Activated B cell treated with CpG ODN at 0.5 μM for 24 hours (primary cell): ENCODE results near the gene ACOX3. TPM values are rescaled to one million over a fixed set of nuclear protein-coding genes. Genes with fewer than 3 reads are reported as not detected.

ENCODE experiments used
- ATAC-seq: fragments of 200-7000 bp; cut with Tn5 transposase; one replicate; pipeline ENCODE4 v1.10.0; 2021; ENCODE audit warnings: low read depth, mild to moderate bottlenecking, moderate library complexity
- CTCF ChIA-PET: fragments of 350-600 bp; sonication (Branson Sonifier 250); formaldehyde crosslinking; loops from one replicate; lab custom pipeline; 2021; ENCODE audit warnings: antibody characterized with exemption; lab: Charles Lee
- POLR2A ChIA-PET: fragments of 350-600 bp; sonication (Branson Sonifier 250); formaldehyde crosslinking; loops from one replicate; lab custom pipeline; 2021; ENCODE audit warnings: antibody characterized with exemption; lab: Charles Lee
- DNase-seq: peaks from one replicate; pipeline ENCODE4 v3.0.0; 2022
- H3K27ac Mint-ChIP-seq: one replicate; pipeline ENCODE4 v1.8.0; 2020; ENCODE audit warnings: mixed read lengths
- H3K27me3 Mint-ChIP-seq: one replicate; pipeline ENCODE4 v1.8.0; 2021; ENCODE audit warnings: mixed read lengths
- H3K36me3 Mint-ChIP-seq: one replicate; pipeline ENCODE4 v1.8.0; 2021; ENCODE audit warnings: low read depth, mixed read lengths
- H3K4me1 Mint-ChIP-seq: one replicate; pipeline ENCODE4 v1.8.0; 2021; ENCODE audit warnings: mixed read lengths
- H3K4me3 Mint-ChIP-seq: one replicate; pipeline ENCODE4 v1.8.0; 2020; ENCODE audit warnings: mild to moderate bottlenecking, mixed read lengths
- H3K9me3 Mint-ChIP-seq: one replicate; pipeline ENCODE4 v1.8.0; 2020; ENCODE audit warnings: mixed read lengths
- intact Hi-C: fragments of 100-400 bp; cut with micrococcal nuclease; formaldehyde crosslinking; loops from one replicate; pipeline ENCODE4 v1.15.1; 2024
- total RNA-seq: library from RNA; stranded (reverse); gene quantifications from 2 replicates; pipeline ENCODE4 v1.2.3, GENCODE V29; 2022
- TF ChIP-seq, protein P1 (sequence below): fragments of 200-600 bp; IDR thresholded peaks from one replicate; pipeline ENCODE4 v1.8.0; 2022; ENCODE audit warnings: antibody characterized with exemption, mild to moderate bottlenecking

ACOX3 gene
- total RNA-seq, 1 donor from 2014 or later: 20.6 TPM

GRCh38 chr4:8459867-8460445 lies 19.4 kb upstream of the ACOX3 start:
- no peak overlapping the region for H3K4me3 Mint-ChIP-seq
- no peaks in the 10 kb centered on the region for H3K9me3 Mint-ChIP-seq
- H3K27me3 Mint-ChIP-seq: no peaks in the 10 kb centered on the region
- TF ChIP-seq, protein P1, sequence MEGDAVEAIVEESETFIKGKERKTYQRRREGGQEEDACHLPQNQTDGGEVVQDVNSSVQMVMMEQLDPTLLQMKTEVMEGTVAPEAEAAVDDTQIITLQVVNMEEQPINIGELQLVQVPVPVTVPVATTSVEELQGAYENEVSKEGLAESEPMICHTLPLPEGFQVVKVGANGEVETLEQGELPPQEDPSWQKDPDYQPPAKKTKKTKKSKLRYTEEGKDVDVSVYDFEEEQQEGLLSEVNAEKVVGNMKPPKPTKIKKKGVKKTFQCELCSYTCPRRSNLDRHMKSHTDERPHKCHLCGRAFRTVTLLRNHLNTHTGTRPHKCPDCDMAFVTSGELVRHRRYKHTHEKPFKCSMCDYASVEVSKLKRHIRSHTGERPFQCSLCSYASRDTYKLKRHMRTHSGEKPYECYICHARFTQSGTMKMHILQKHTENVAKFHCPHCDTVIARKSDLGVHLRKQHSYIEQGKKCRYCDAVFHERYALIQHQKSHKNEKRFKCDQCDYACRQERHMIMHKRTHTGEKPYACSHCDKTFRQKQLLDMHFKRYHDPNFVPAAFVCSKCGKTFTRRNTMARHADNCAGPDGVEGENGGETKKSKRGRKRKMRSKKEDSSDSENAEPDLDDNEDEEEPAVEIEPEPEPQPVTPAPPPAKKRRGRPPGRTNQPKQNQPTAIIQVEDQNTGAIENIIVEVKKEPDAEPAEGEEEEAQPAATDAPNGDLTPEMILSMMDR: no peak
- no peak for DNase-seq
- H3K27ac Mint-ChIP-seq: no peak overlapping the region
- POLR2A ChIA-PET: no interaction called here
- no peak for ATAC-seq
- H3K4me1 Mint-ChIP-seq: no peaks in the 10 kb centered on the region
- CTCF ChIA-PET: no interaction called here
- intact Hi-C loops: no loop called here
- H3K36me3 Mint-ChIP-seq: peaks cover 76% of the 10 kb centered on the region

GRCh38 chr4:8457646-8458252 lies 17.2 kb upstream of the ACOX3 start:
- intact Hi-C loops: no loop called here
- Mint-ChIP-seq H3K27ac (no peak overlapping the region), H3K4me1 (no peaks in the 10 kb centered on the region), H3K27me3 (no peaks in the 10 kb centered on the region), H3K9me3 (no peaks in the 10 kb centered on the region), H3K36me3 (peaks cover 84% of the 10 kb centered on the region), H3K4me3 (no peak overlapping the region)
- TF ChIP-seq, protein P1: no peak
- ChIA-PET CTCF (no interaction called here), POLR2A (no interaction called here)
- no peak for DNase-seq
- no peak for ATAC-seq

- Mint-ChIP-seq H3K27me3 (no peaks in the 10 kb centered on the region), H3K4me3 (no peak overlapping the region), H3K4me1 (no peaks in the 10 kb centered on the region), H3K9me3 (no peaks in the 10 kb centered on the region), H3K36me3 (peaks cover 88% of the 10 kb centered on the region), H3K27ac (no peak overlapping the region)
- CTCF ChIA-PET: no interaction called here
- TF ChIP-seq, protein P1: no peak
- intact Hi-C loops: no loop called here
- ATAC-seq (no peak), DNase-seq (no peak)
- POLR2A ChIA-PET: no interaction called here
These were observed 13.4 kb upstream of the ACOX3 start for GRCh38 chr4:8453957-8454356.

DNA sequence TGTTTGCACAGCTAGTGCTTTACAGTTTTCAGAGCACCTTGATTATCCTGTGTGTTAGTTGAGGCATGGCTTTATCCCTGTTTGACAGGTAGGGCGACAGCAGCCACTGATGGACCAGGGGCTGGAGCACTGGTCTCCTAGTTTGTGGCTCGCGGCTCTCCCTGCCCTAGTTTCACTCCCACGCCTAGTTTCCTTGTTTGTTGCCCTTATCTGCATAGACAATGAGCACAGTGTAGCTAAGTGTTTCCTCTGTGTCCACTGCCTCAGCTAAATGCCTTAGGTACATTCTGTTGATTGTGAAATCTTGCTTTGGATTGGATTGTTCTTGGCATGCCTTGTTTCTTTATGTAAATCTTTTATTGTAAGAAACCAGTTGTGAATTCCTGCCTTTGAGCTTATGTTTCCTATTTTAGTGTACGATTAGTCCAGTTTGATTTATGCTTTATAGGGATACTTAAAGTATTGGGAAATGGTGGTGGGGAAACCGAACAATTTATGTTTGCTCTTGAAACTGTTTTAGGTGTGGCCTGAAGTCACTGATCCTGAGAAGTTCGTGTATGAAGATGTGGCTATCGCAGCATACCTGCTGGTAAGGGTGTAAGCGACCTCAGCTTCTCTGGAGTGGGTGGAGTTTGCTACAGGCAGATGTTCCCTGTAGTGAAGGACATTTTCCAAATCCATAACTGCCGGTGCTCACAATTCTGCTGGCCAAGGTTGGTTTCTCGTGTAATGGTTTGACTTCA lies 11.1 kb upstream of the ACOX3 start:
- ATAC-seq: no peak
- intact Hi-C loops: no loop called here
- peaks cover 83% of the 10 kb centered on the region for H3K36me3 Mint-ChIP-seq
- H3K9me3 Mint-ChIP-seq: no peaks in the 10 kb centered on the region
- ChIA-PET CTCF (no interaction called here), POLR2A (no interaction called here)
- H3K27me3 Mint-ChIP-seq: no peaks in the 10 kb centered on the region
- no peaks in the 10 kb centered on the region for H3K4me1 Mint-ChIP-seq
- H3K27ac Mint-ChIP-seq: no peak overlapping the region
- no peak overlapping the region for H3K4me3 Mint-ChIP-seq
- TF ChIP-seq, protein P1: no peak
- DNase-seq: no peak

DNA sequence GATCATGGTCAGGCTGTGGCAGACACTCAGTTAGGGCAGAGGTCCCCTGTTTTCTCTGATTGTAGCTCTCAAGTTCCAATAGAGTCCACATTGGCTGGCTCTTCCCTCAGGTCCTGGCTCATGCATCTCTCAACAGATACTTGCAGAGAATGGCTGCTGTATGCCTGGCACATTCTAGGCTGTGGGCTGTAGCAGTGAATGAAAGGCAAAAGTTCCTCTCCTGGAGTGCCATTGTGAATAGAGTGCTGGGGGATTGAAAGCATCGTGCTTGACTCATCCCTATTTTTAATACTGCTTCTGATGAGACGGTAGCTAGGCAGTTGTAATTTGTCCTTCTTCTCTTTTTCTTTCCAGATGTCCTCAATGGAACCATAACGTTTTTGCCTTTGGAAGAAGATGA lies 5.6 kb upstream of the ACOX3 start:
- intact Hi-C loops: no loop called here
- H3K9me3 Mint-ChIP-seq: no peaks in the 10 kb centered on the region
- CTCF ChIA-PET: no interaction called here
- TF ChIP-seq, protein P1: no peak
- DNase-seq (no peak), ATAC-seq (no peak)
- no peak overlapping the region for H3K27ac Mint-ChIP-seq
- no peak overlapping the region for H3K4me3 Mint-ChIP-seq
- H3K27me3 Mint-ChIP-seq: no peaks in the 10 kb centered on the region
- POLR2A ChIA-PET: interaction anchor here (0.6 kb wide), 1 partner anchor 239 kb away, joined by 8 read pairs; no protein-coding TSS in a partner anchor
- peaks cover 45% of the 10 kb centered on the region for H3K36me3 Mint-ChIP-seq
- peaks cover 21% of the 10 kb centered on the region for H3K4me1 Mint-ChIP-seq
